IMR-90 (cell line): ENCODE data around the gene YPEL3. TPM values are rescaled to one million over a fixed set of nuclear protein-coding genes. Genes with fewer than 3 reads are reported as not detected.

Experiments used
- ATAC-seq: fragments of 200-7000 bp; cut with Tn5 transposase; 2 replicates; pipeline ENCODE4 v1.9.1; 2020; ENCODE audit warnings: low read depth, mild to moderate bottlenecking, moderate library complexity
- BruUV-seq: library from RNA; stranded (reverse); fragments of 400-500 nt; replicated peaks from 2 replicates; lab custom pipeline; 2021; lab: Mats Ljungman, UMichigan
- CTCF ChIA-PET: fragments of 300-600 bp; formaldehyde crosslinking; extraction: SDS; loops from one replicate; lab custom pipeline; 2021; ENCODE audit warnings: antibody characterized with exemption; lab: Yijun Ruan, JAX
- POLR2A ChIA-PET: fragments of 300-600 bp; sonication (Branson Sonifier 250); formaldehyde crosslinking; loops from one replicate; lab custom pipeline; 2022; ENCODE audit warnings: antibody characterized with exemption; ENCODE audit not compliant: unreplicated experiment; lab: Charles Lee
- DNase-seq: peaks from one replicate; pipeline ENCODE4 v3.0.0; 2013
- H2AFZ ChIP-seq: replicated peaks from 2 replicates; pipeline ENCODE3; 2013; ENCODE audit warnings: low read length, mild to moderate bottlenecking; ENCODE audit not compliant: poor library complexity
- H2AK5ac ChIP-seq: 2 replicates; pipeline ENCODE4 v1.6.1; 2013; ENCODE audit warnings: low read depth, low read length, inconsistent platforms
- H2AK9ac ChIP-seq: replicated peaks from 2 replicates; pipeline ENCODE3; 2013; ENCODE audit warnings: mild to moderate bottlenecking, low read depth, low read length, moderate library complexity; ENCODE audit not compliant: poor library complexity
- H2BK120ac ChIP-seq: 2 replicates; pipeline ENCODE4 v1.6.1; 2013; ENCODE audit warnings: low read depth, low read length, inconsistent platforms
- H2BK15ac ChIP-seq: 3 replicates; pipeline ENCODE4 v1.6.1; 2013; ENCODE audit warnings: low read depth, low read length, inconsistent platforms
- H2BK20ac ChIP-seq: 2 replicates; pipeline ENCODE4 v1.6.1; 2013; ENCODE audit warnings: low read depth, mild to moderate bottlenecking, inconsistent platforms, low read length, moderate library complexity
- H2BK5ac ChIP-seq: 2 replicates; pipeline ENCODE4 v1.6.1; 2013; ENCODE audit warnings: mild to moderate bottlenecking, low read depth, low read length, inconsistent platforms; ENCODE audit not compliant: poor library complexity, severe bottlenecking
- H3K14ac ChIP-seq: replicated peaks from 2 replicates; pipeline ENCODE4 v1.6.1; 2013; ENCODE audit warnings: low read depth, low read length, inconsistent platforms
- H3K18ac ChIP-seq: 2 replicates; pipeline ENCODE4 v1.6.1; 2013; ENCODE audit warnings: low read depth, low read length, control low read depth
- H3K23ac ChIP-seq: 2 replicates; pipeline ENCODE4 v1.6.1; 2013; ENCODE audit warnings: low read depth, low read length, inconsistent platforms
- H3K27ac ChIP-seq: 2 replicates; pipeline ENCODE4 v1.5.1; 2013; ENCODE audit warnings: mild to moderate bottlenecking, control low read depth, low read length; ENCODE audit not compliant: insufficient read depth
- H3K27me3 ChIP-seq: 2 replicates; pipeline ENCODE4 v1.6.1; 2013; ENCODE audit warnings: low read length; ENCODE audit not compliant: control insufficient read depth, insufficient read depth
- H3K36me3 ChIP-seq: 2 replicates; pipeline ENCODE4 v1.6.1; 2013; ENCODE audit warnings: low read length, mixed read lengths; ENCODE audit not compliant: control insufficient read depth, insufficient read depth
- H3K4ac ChIP-seq: 2 replicates; pipeline ENCODE4 v1.6.1; 2013; ENCODE audit warnings: low read depth, low read length, inconsistent platforms
- H3K4me1 ChIP-seq: 2 replicates; pipeline ENCODE4 v1.6.1; 2013; ENCODE audit warnings: low read length, mixed read lengths; ENCODE audit not compliant: control insufficient read depth, insufficient read depth
- H3K4me2 ChIP-seq: 2 replicates; pipeline ENCODE4 v1.6.1; 2013; ENCODE audit warnings: low read depth, mild to moderate bottlenecking, control low read depth, low read length, moderate library complexity
- H3K4me3 ChIP-seq: 2 replicates; pipeline ENCODE4 v1.5.1; 2013; ENCODE audit warnings: low read depth, mild to moderate bottlenecking, control low read depth, low read length, moderate library complexity; ENCODE audit not compliant: insufficient read depth
- H3K56ac ChIP-seq: 2 replicates; pipeline ENCODE4 v1.6.1; 2013; ENCODE audit warnings: low read length, inconsistent platforms; ENCODE audit not compliant: insufficient read depth; ENCODE audit errors: extremely low read depth
- H3K79me1 ChIP-seq, 2 experiments: 2 replicates each; pipeline ENCODE4 v1.6.1; 2013; ENCODE audit warnings: low read length in 2 of 2, inconsistent platforms in 1 of 2, low read depth in 1 of 2
- H3K9ac ChIP-seq: 2 replicates; pipeline ENCODE4 v1.6.1; 2013; ENCODE audit warnings: low read depth, low read length, control low read depth
- H3K9me1 ChIP-seq: 2 replicates; pipeline ENCODE4 v1.6.1; 2013; ENCODE audit warnings: low read length, inconsistent platforms; ENCODE audit not compliant: insufficient read depth
- H3K9me3 ChIP-seq: 2 replicates; pipeline ENCODE4 v1.6.1; 2013; ENCODE audit warnings: low read length; ENCODE audit not compliant: control insufficient read depth, insufficient read depth
- H4K20me1 ChIP-seq: 2 replicates; pipeline ENCODE4 v1.6.1; 2013; ENCODE audit warnings: low read length, inconsistent platforms; ENCODE audit not compliant: insufficient read depth
- H4K5ac ChIP-seq: 2 replicates; pipeline ENCODE4 v1.6.1; 2013; ENCODE audit warnings: mild to moderate bottlenecking, low read depth, low read length, control low read depth
- H4K8ac ChIP-seq, 2 experiments: 2 replicates each; pipeline ENCODE4 v1.6.1; 2013; ENCODE audit warnings: low read depth in 2 of 2, low read length in 2 of 2, control low read depth in 1 of 2, inconsistent platforms in 1 of 2
- H4K91ac ChIP-seq: 2 replicates; pipeline ENCODE4 v1.6.1; 2013; ENCODE audit warnings: low read depth, low read length, inconsistent platforms; ENCODE audit not compliant: insufficient read depth
- BHLHE40 ChIP-seq: fragments of 150-350 bp; IDR thresholded peaks from 2 replicates; pipeline ENCODE4 v1.6.1; 2016; ENCODE audit warnings: mild to moderate bottlenecking, low read depth, low read length
- CTCF ChIP-seq: conservative IDR thresholded peaks from 2 replicates; pipeline ENCODE4 v1.5.1; 2012; ENCODE audit warnings: mild to moderate bottlenecking, low read depth, low read length, improper control_type of control experiment
- NFE2L2 ChIP-seq: fragments of 150-350 bp; IDR thresholded peaks from 2 replicates; pipeline ENCODE4 v1.6.1; 2016; ENCODE audit warnings: low read depth, mild to moderate bottlenecking, low read length
- RAD21 ChIP-seq: IDR thresholded peaks from 2 replicates; pipeline ENCODE4 v1.6.1; 2012; ENCODE audit warnings: low read length, improper control_type of control experiment
- SMC3 ChIP-seq: fragments of 150-350 bp; IDR thresholded peaks from 2 replicates; pipeline ENCODE4 v1.6.1; 2016; ENCODE audit warnings: low read depth, mild to moderate bottlenecking, antibody characterized with exemption, low read length, moderate library complexity
- WGBS, 2 experiments: methylation state at CpG; one replicate each; pipeline versions ENCODE4 v1.1.5 to v1.1.7; 2013; ENCODE audit warnings: missing lambda C conversion rate in 2 of 2; ENCODE audit not compliant: insufficient read length in 1 of 2; ENCODE audit errors: extremely low coverage in 2 of 2; 5-methylcytosine and 5-hydroxymethylcytosine counted together
- dilution Hi-C: fragments of 300-500 bp; cut with HindIII; formaldehyde crosslinking; loops from one replicate; pipeline ENCODE4 v1.14.3; 2018; ENCODE audit warnings: low sequenced_read_pairs; ENCODE audit not compliant: unreplicated experiment
- in situ Hi-C: fragments of 300-500 bp; cut with MboI; formaldehyde crosslinking; loops from 3 replicates; pipeline ENCODE4 v1.14.3; 2019; ENCODE audit warnings: low sequenced_read_pairs, inconsistent platforms, mixed read lengths
- intact Hi-C: fragments of 100-400 bp; cut with micrococcal nuclease; formaldehyde crosslinking; loops from 2 replicates; pipeline ENCODE4 v1.10.0; 2022
- polyA plus RNA-seq, 3 experiments: library from polyadenylated mRNA; depleted of rRNA; stranded (reverse); fragments of >200 nt; gene quantifications; 2 replicates each; pipeline ENCODE4 v1.2.3, GENCODE V29; 2012; ENCODE audit warnings: low replicate concordance in 1 of 3
- total RNA-seq: library from RNA; depleted of rRNA; stranded (reverse); fragments of >200 nt; gene quantifications from 2 replicates; pipeline ENCODE4 v1.2.3, GENCODE V29; 2012

YPEL3 gene
- total and polyA plus RNA-seq, 2 of the 4 experiments (the other 2 are of a cell fraction) = 1.1 to 25.6 TPM

GRCh38 chr16:30112197-30113030, 16.4 kb upstream of the YPEL3 start:
- no TSS peak for BruUV-seq
- no peak overlapping the region for H3K56ac ChIP-seq
- no peaks in the 10 kb centered on the region; a peak in 1 of 4 replicates for H3K79me1 ChIP-seq
- 86% methylated on average over 13 of the region's 29 CpGs; no CpG with 5 or more reads in 1 of the 2 experiments for WGBS, 2 experiments
- ChIA-PET CTCF (interaction anchor here (1.2 to 1.4 kb wide), 3 partner anchors 9 to 11 kb away, joined by 3 to 7 read pairs (median 4); no protein-coding TSS in a partner anchor), POLR2A (no interaction called here)
- no peak overlapping the region for H3K4me2 ChIP-seq
- H3K4me3 ChIP-seq = no peak overlapping the region
- no peak overlapping the region for H3K23ac ChIP-seq
- H3K27me3 ChIP-seq = no peaks in the 10 kb centered on the region
- H3K18ac ChIP-seq = no peak overlapping the region
- dilution Hi-C loops (no loop called here), intact Hi-C loops (loop anchor here (5.0 kb wide), 1 partner anchor 300 kb away; no protein-coding TSS in a partner anchor), in situ Hi-C loops (no loop called here)
- no peak overlapping the region for H3K4ac ChIP-seq
- H3K4me1 ChIP-seq = no peaks in the 10 kb centered on the region; the same call in 1 of the 2 replicates
- peak; percentile 65 for ATAC-seq
- H4K8ac ChIP-seq = no peak overlapping the region
- H4K91ac ChIP-seq = no peak overlapping the region
- no peaks in the 10 kb centered on the region for H4K20me1 ChIP-seq
- no peak overlapping the region for H3K9ac ChIP-seq
- no peak overlapping the region; the same call in 1 of the 2 replicates for H2AK5ac ChIP-seq
- no peaks in the 10 kb centered on the region for H3K9me1 ChIP-seq
- H2AFZ ChIP-seq = peak overlapping the region; percentile 61
- DNase-seq = peak; percentile 42
- H2BK5ac ChIP-seq = no peak overlapping the region
- H2BK20ac ChIP-seq = no peak overlapping the region
- no peak overlapping the region for H2BK15ac ChIP-seq
- H3K9me3 ChIP-seq = no peaks in the 10 kb centered on the region
- H3K14ac ChIP-seq = no peak overlapping the region
- no peak overlapping the region for H3K27ac ChIP-seq
- no peak overlapping the region for H4K5ac ChIP-seq
- H3K36me3 ChIP-seq = peaks cover 40% of the 10 kb centered on the region
- H2AK9ac ChIP-seq = peak overlapping the region; percentile 78
- TF ChIP-seq SMC3 = peak; percentile 47
- TF ChIP-seq BHLHE40 = no peak
- TF ChIP-seq CTCF = peak; percentile 64
- TF ChIP-seq RAD21 = peak; percentile 73
- no peak for TF ChIP-seq NFE2L2
- no peak overlapping the region for H2BK120ac ChIP-seq
